CD8-positive, alpha-beta memory T cell (primary cell): ENCODE data around the gene BANK1. TPM values are rescaled to one million over a fixed set of nuclear protein-coding genes. Genes with fewer than 3 reads are reported as not detected.

Experiments used
- CTCF ChIA-PET: fragments of 350-600 bp; sonication (Branson Sonifier 250); formaldehyde crosslinking; loops from one replicate; lab custom pipeline; 2021; ENCODE audit warnings: antibody characterized with exemption; lab: Charles Lee
- POLR2A ChIA-PET: fragments of 350-600 bp; sonication (Branson Sonifier 250); formaldehyde crosslinking; loops from one replicate; lab custom pipeline; 2021; ENCODE audit warnings: antibody characterized with exemption; lab: Charles Lee
- DNase-seq, 5 donors: peaks; one replicate each; pipeline versions ENCODE4 v3.0.0 to v3.0.0-alpha.2; 2020 to 2022; ENCODE audit warnings: mixed read lengths in 1 of 5
- H3K27ac ChIP-seq: one replicate; pipeline ENCODE4 v1.7.0; 2013; ENCODE audit warnings: low read depth, mild to moderate bottlenecking, low read length, moderate library complexity
- H3K27me3 ChIP-seq: 2 replicates; pipeline ENCODE4 v1.7.0; 2013; ENCODE audit warnings: low read length, mild to moderate bottlenecking; ENCODE audit not compliant: insufficient read depth, poor library complexity, severe bottlenecking
- H3K36me3 ChIP-seq: 2 replicates; pipeline ENCODE4 v1.7.0; 2013; ENCODE audit warnings: mild to moderate bottlenecking, low read length, moderate library complexity; ENCODE audit not compliant: insufficient read depth
- H3K4me1 ChIP-seq: 2 replicates; pipeline ENCODE4 v1.7.0; 2013; ENCODE audit warnings: mild to moderate bottlenecking, low read length, moderate library complexity; ENCODE audit not compliant: insufficient read depth
- H3K4me3 ChIP-seq: 2 replicates; pipeline ENCODE4 v1.7.0; 2013; ENCODE audit warnings: mild to moderate bottlenecking, low read length
- H3K9me3 ChIP-seq: 2 replicates; pipeline ENCODE4 v1.7.0; 2013; ENCODE audit warnings: mild to moderate bottlenecking, low read length
- H3K27ac Mint-ChIP-seq, 8 donors: one replicate each; pipeline ENCODE4 v1.8.0; 2020 to 2021; ENCODE audit warnings: mixed read lengths in 8 of 8, mild to moderate bottlenecking in 6 of 8, inconsistent platforms in 3 of 8, moderate library complexity in 3 of 8
- H3K27me3 Mint-ChIP-seq, 2 donors: one replicate each; pipeline ENCODE4 v1.8.0; 2020 to 2021; ENCODE audit warnings: mixed read lengths in 2 of 2, mild to moderate bottlenecking in 1 of 2, moderate library complexity in 1 of 2
- H3K36me3 Mint-ChIP-seq, 3 donors: one replicate each; pipeline ENCODE4 v1.8.0; 2020 to 2021; ENCODE audit warnings: mixed read lengths in 3 of 3, inconsistent platforms in 1 of 3, mild to moderate bottlenecking in 1 of 3
- H3K4me1 Mint-ChIP-seq, 3 donors: one replicate each; pipeline ENCODE4 v1.8.0; 2020 to 2021; ENCODE audit warnings: mixed read lengths in 3 of 3, inconsistent platforms in 1 of 3, mild to moderate bottlenecking in 1 of 3
- H3K4me3 Mint-ChIP-seq, 7 donors: one replicate each; pipeline ENCODE4 v1.8.0; 2020 to 2021; ENCODE audit warnings: mixed read lengths in 7 of 7, mild to moderate bottlenecking in 6 of 7, moderate library complexity in 4 of 7, inconsistent platforms in 2 of 7
- H3K9me3 Mint-ChIP-seq, 5 donors: one replicate each; pipeline ENCODE4 v1.8.0; 2020 to 2022; ENCODE audit warnings: mixed read lengths in 5 of 5, mild to moderate bottlenecking in 3 of 5, moderate library complexity in 2 of 5, inconsistent platforms in 1 of 5
- polyA plus RNA-seq: library from polyadenylated mRNA; unstranded; fragments of 300-500 nt; fragmentation: Illumina TruSeq; gene quantifications from one replicate; pipeline ENCODE4 v1.2.3, GENCODE V29; 2021
- total RNA-seq, 2 experiments: library from RNA; stranded (reverse); gene quantifications; one replicate each; pipeline ENCODE4 v1.2.3, GENCODE V29; 2021

The BANK1 gene
- total and polyA plus RNA-seq, 3 experiments from 2014 or later, result 0.74 TPM; not detected in 2

DNA sequence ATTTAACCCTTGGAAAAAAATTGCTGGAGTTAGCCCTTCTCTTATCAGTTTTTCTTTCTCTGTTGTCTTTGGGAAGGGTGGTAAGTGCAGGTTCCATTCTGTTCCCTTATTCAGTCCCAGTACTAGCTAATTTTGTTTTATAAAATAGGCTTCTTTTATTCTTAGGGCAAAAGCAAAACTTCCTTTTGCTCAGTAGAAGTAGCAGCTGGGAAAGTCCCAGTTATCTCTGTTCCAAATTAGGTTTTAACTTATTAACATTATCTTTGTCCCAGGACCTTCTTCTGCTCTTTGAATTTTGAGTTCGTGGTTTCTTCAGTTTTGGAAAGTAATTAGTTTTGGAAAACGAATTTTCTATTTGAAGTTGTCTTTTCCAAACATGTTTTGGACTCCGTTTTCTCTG is 61.1 kb downstream of the BANK1 start:
- Mint-ChIP-seq H3K27me3 (peaks cover 2 to 5% of the 10 kb centered on the region in 2 donors), H3K36me3 (no peaks in the 10 kb centered on the region), H3K9me3 (no peaks in the 10 kb centered on the region), H3K27ac (no peak overlapping the region), H3K4me1 (no peaks in the 10 kb centered on the region), H3K4me3 (no peak overlapping the region)
- no peaks in the 10 kb centered on the region for H3K27me3 ChIP-seq
- POLR2A ChIA-PET, result no interaction called here
- H3K27ac ChIP-seq, result no peak overlapping the region
- no peak for DNase-seq
- no peaks in the 10 kb centered on the region for H3K9me3 ChIP-seq
- H3K4me1 ChIP-seq, result no peaks in the 10 kb centered on the region
- CTCF ChIA-PET, result no interaction called here
- no peaks in the 10 kb centered on the region for H3K36me3 ChIP-seq
- H3K4me3 ChIP-seq, result no peak overlapping the region

DNA sequence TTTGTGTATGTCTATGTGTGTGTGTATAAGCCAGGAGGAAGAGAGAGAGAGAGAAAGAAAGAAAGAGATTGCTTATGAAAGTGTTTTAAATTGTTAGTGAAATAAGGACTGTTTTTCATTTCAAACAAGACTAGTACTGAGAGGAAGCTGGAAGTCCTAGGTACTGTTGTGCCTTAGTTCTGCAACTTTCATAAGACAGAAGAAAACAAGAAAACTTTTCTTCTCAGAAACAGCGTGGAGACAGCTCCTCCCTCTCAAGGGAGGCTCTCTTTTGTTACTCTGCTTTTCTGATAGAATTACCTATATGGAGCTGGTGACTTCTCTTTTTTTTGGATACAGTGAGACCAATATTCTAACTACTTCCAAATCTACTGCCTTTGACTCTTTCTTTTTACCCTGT is 62.5 kb downstream of the BANK1 start:
- Mint-ChIP-seq H3K27ac (no peak overlapping the region), H3K4me3 (no peak overlapping the region), H3K27me3 (peaks cover 2 to 6% of the 10 kb centered on the region in 2 donors), H3K9me3 (no peaks in the 10 kb centered on the region), H3K4me1 (no peaks in the 10 kb centered on the region), H3K36me3 (no peaks in the 10 kb centered on the region)
- H3K4me3 ChIP-seq, result no peak overlapping the region
- H3K36me3 ChIP-seq, result no peaks in the 10 kb centered on the region
- ChIA-PET CTCF (no interaction called here), POLR2A (no interaction called here)
- no peaks in the 10 kb centered on the region for H3K4me1 ChIP-seq
- H3K9me3 ChIP-seq, result no peaks in the 10 kb centered on the region
- no peak for DNase-seq
- H3K27me3 ChIP-seq, result no peaks in the 10 kb centered on the region
- H3K27ac ChIP-seq, result no peak overlapping the region

DNA sequence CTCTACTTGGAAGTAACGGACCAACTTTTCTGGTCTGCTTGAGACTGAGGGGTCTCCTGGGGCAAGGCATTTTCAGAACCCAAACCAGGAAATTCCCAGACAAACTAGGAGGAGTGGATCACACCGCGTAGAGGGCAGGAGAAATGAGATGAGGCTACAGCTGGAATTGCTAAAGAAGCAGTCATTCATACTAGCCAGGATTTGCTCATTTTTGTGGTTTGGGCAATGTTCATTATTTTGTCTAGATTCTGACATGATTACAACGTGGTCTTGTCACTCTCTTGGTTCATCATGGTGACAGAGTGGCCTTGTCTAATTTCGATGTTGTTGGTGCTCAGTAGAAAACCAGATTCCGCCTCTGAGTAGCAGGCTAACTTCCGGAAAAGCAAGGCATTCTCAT is 63.2 kb downstream of the BANK1 start:
- CTCF ChIA-PET, result no interaction called here
- no peaks in the 10 kb centered on the region for H3K4me1 Mint-ChIP-seq
- no peaks in the 10 kb centered on the region for H3K36me3 Mint-ChIP-seq
- Histone ChIP-seq H3K27me3 (no peaks in the 10 kb centered on the region), H3K9me3 (no peaks in the 10 kb centered on the region), H3K36me3 (no peaks in the 10 kb centered on the region), H3K4me1 (no peaks in the 10 kb centered on the region), H3K27ac (no peak overlapping the region), H3K4me3 (no peak overlapping the region)
- DNase-seq, result no peak
- H3K27me3 Mint-ChIP-seq, result peaks cover 2 to 10% of the 10 kb centered on the region in 2 donors
- POLR2A ChIA-PET, result no interaction called here
- H3K4me3 Mint-ChIP-seq, result no peak overlapping the region
- H3K27ac Mint-ChIP-seq, result no peak overlapping the region
- no peaks in the 10 kb centered on the region for H3K9me3 Mint-ChIP-seq

DNA sequence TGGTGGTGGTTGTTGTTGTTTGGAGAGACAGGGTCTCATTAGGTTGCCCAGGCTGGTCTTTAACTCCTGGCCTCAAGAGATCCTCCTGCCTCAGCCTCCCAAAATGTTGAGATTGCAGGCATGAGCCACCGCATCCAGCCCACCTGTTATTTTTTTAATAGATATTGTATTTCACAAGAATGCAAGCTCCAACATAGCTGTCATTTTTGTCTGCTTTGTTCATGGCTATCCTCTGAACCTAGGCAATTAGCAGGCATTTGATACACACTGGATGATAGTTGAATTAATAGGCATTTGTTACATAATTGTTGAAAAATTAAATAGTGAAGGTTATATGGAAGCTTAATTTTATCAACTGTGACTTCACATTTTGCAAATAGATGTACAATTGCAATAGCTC is 64.7 kb downstream of the BANK1 start:
- Histone ChIP-seq H3K27ac (no peak overlapping the region), H3K9me3 (no peaks in the 10 kb centered on the region), H3K4me1 (no peaks in the 10 kb centered on the region), H3K36me3 (no peaks in the 10 kb centered on the region), H3K27me3 (no peaks in the 10 kb centered on the region), H3K4me3 (no peak overlapping the region)
- H3K9me3 Mint-ChIP-seq, result no peaks in the 10 kb centered on the region
- H3K27ac Mint-ChIP-seq, result no peak overlapping the region
- H3K4me1 Mint-ChIP-seq, result no peaks in the 10 kb centered on the region
- no peak for DNase-seq
- no peaks in the 10 kb centered on the region for H3K36me3 Mint-ChIP-seq
- ChIA-PET CTCF (no interaction called here), POLR2A (no interaction called here)
- no peak overlapping the region for H3K4me3 Mint-ChIP-seq
- H3K27me3 Mint-ChIP-seq, result peaks cover 2 to 14% of the 10 kb centered on the region in 2 donors

DNA sequence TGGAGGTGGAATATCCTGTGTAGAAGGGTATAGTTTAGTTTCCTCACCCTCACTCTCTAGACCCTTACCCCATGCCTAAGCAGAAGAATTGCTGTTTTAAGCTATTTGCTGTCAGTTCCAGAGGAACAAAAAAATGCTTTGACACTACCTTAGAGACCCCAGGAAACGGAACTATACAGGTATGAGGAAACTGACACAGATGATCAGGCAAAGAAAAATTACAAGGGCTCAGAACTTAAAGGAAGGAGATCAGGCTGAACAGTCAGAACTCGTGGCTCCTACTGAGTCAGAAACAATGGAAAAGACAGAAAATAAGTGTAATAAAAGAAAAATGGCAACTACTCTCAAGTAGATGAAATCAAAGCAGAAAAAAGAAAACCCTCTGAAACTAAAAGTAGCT is 65.6 kb downstream of the BANK1 start:
- H3K4me3 ChIP-seq, result no peak overlapping the region
- no peak for DNase-seq
- H3K4me1 Mint-ChIP-seq, result no peaks in the 10 kb centered on the region
- H3K9me3 Mint-ChIP-seq, result no peaks in the 10 kb centered on the region
- H3K4me3 Mint-ChIP-seq, result no peak overlapping the region
- H3K36me3 Mint-ChIP-seq, result no peaks in the 10 kb centered on the region
- H3K27me3 ChIP-seq, result no peaks in the 10 kb centered on the region
- H3K27ac Mint-ChIP-seq, result no peak overlapping the region
- H3K9me3 ChIP-seq, result no peaks in the 10 kb centered on the region
- H3K4me1 ChIP-seq, result no peaks in the 10 kb centered on the region
- ChIA-PET CTCF (no interaction called here), POLR2A (no interaction called here)
- H3K27me3 Mint-ChIP-seq, result peaks cover 2 to 20% of the 10 kb centered on the region in 2 donors
- H3K27ac ChIP-seq, result no peak overlapping the region
- no peaks in the 10 kb centered on the region for H3K36me3 ChIP-seq

- Mint-ChIP-seq H3K27ac (no peak overlapping the region), H3K4me3 (no peak overlapping the region), H3K36me3 (no peaks in the 10 kb centered on the region), H3K27me3 (peaks cover 2 to 20% of the 10 kb centered on the region in 2 donors), H3K9me3 (no peaks in the 10 kb centered on the region), H3K4me1 (no peaks in the 10 kb centered on the region)
- DNase-seq, result no peak
- POLR2A ChIA-PET, result no interaction called here
- H3K27me3 ChIP-seq, result no peaks in the 10 kb centered on the region
- H3K4me3 ChIP-seq, result no peak overlapping the region
- no peaks in the 10 kb centered on the region for H3K36me3 ChIP-seq
- no peaks in the 10 kb centered on the region for H3K9me3 ChIP-seq
- CTCF ChIA-PET, result no interaction called here
- H3K27ac ChIP-seq, result no peak overlapping the region
- no peaks in the 10 kb centered on the region for H3K4me1 ChIP-seq
These were observed 66.6 kb downstream of the BANK1 start for GRCh38 chr4:101857176-101857575.

DNA sequence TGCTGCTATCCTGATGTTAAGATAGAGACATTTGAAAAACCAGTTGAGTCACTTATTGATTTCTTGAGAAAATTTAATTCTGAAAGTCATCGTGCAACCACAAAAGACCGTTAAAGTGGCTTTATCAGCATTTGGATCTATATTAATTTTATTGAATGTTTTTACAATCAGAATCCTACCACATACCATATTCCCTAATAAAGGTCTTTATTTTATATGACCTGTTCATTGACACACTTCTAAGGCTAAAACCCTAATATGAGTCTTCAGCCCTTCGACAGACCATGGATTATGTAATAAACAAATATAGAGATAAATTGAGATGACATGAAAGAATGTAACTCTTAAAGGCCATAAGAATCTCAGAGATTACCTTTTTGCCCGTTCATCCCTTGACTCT is 68.1 kb downstream of the BANK1 start:
- POLR2A ChIA-PET, result no interaction called here
- H3K27me3 ChIP-seq, result no peaks in the 10 kb centered on the region
- no peaks in the 10 kb centered on the region for H3K9me3 ChIP-seq
- Mint-ChIP-seq H3K4me3 (no peak overlapping the region), H3K4me1 (no peaks in the 10 kb centered on the region), H3K27me3 (peaks cover 0 to 15% of the 10 kb centered on the region in 2 donors), H3K36me3 (no peaks in the 10 kb centered on the region), H3K27ac (no peak overlapping the region), H3K9me3 (no peaks in the 10 kb centered on the region)
- H3K27ac ChIP-seq, result no peak overlapping the region
- CTCF ChIA-PET, result no interaction called here
- H3K4me3 ChIP-seq, result no peak overlapping the region
- H3K4me1 ChIP-seq, result no peaks in the 10 kb centered on the region
- DNase-seq, result no peak
- H3K36me3 ChIP-seq, result no peaks in the 10 kb centered on the region

DNA sequence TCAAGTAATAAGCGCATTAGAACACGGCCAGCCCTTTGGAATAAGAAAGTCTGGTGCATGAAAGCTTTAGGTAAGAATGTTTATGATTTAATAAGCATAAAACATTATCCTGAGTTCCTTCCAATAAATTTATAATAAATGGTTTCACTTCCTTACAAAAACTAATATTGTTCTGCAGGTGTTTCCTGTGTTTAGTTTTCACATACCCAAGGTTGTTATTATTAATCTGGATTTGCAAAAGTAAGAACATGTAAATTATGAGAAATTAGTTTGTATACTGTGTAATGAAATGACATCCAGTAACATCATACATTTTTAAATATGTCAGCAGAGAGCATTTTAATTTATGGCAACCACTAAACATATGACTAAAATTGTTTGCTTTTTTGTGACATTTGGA is 72.1 kb downstream of the BANK1 start:
- Histone ChIP-seq H3K4me1 (no peaks in the 10 kb centered on the region), H3K36me3 (no peaks in the 10 kb centered on the region), H3K27me3 (no peaks in the 10 kb centered on the region), H3K27ac (no peak overlapping the region), H3K9me3 (no peaks in the 10 kb centered on the region), H3K4me3 (no peak overlapping the region)
- peaks cover 0 to 23% of the 10 kb centered on the region in 2 donors for H3K27me3 Mint-ChIP-seq
- POLR2A ChIA-PET, result no interaction called here
- H3K4me3 Mint-ChIP-seq, result no peak overlapping the region
- no peak overlapping the region for H3K27ac Mint-ChIP-seq
- peaks cover 0 to 4% (median 0%) of the 10 kb centered on the region in 5 donors for H3K9me3 Mint-ChIP-seq
- CTCF ChIA-PET, result no interaction called here
- H3K4me1 Mint-ChIP-seq, result no peaks in the 10 kb centered on the region
- H3K36me3 Mint-ChIP-seq, result no peaks in the 10 kb centered on the region
- no peak for DNase-seq

- H3K4me1 ChIP-seq, result no peaks in the 10 kb centered on the region
- Mint-ChIP-seq H3K9me3 (peaks cover 0 to 4% (median 0%) of the 10 kb centered on the region in 5 donors), H3K27ac (no peak overlapping the region), H3K4me3 (no peak overlapping the region), H3K36me3 (no peaks in the 10 kb centered on the region), H3K4me1 (no peaks in the 10 kb centered on the region), H3K27me3 (peaks cover 0 to 18% of the 10 kb centered on the region in 2 donors)
- no peak for DNase-seq
- ChIA-PET CTCF (no interaction called here), POLR2A (no interaction called here)
- H3K4me3 ChIP-seq, result no peak overlapping the region
- no peak overlapping the region for H3K27ac ChIP-seq
- H3K36me3 ChIP-seq, result no peaks in the 10 kb centered on the region
- no peaks in the 10 kb centered on the region for H3K27me3 ChIP-seq
- no peaks in the 10 kb centered on the region for H3K9me3 ChIP-seq
These were observed 74.1 kb downstream of the BANK1 start for GRCh38 chr4:101864660-101865059.
